HEK293 (cell line): Measurements from ENCODE around the gene HOXC11.

ENCODE experiments used
- BCL11B ChIP-seq: fragments of 450-650 bp; formaldehyde crosslinking; IDR thresholded peaks from 2 replicates; pipeline ENCODE4 v1.5.1; 2016; ENCODE audit warnings: low read depth, missing biosample characterization, missing genetic modification characterization
- HIC1 ChIP-seq: fragments of 450-650 bp; formaldehyde crosslinking; IDR thresholded peaks from 2 replicates; pipeline ENCODE4 v1.5.1; 2016; ENCODE audit warnings: missing biosample characterization, missing genetic modification characterization
- KLF10 ChIP-seq: fragments of 450-650 bp; IDR thresholded peaks from 2 replicates; pipeline ENCODE4 v1.5.1; 2018; ENCODE audit warnings: missing biosample characterization, mild to moderate bottlenecking, missing genetic modification characterization
- MZF1 ChIP-seq: fragments of 450-650 bp; formaldehyde crosslinking; IDR thresholded peaks from 2 replicates; pipeline ENCODE4 v1.5.1; 2017; ENCODE audit warnings: missing biosample characterization, missing genetic modification characterization, borderline replicate concordance
- OSR2 ChIP-seq: fragments of 450-650 bp; formaldehyde crosslinking; IDR thresholded peaks from 2 replicates; pipeline ENCODE4 v1.5.1; 2016; ENCODE audit warnings: missing biosample characterization, missing genetic modification characterization
- PRDM1 ChIP-seq: fragments of 450-650 bp; formaldehyde crosslinking; IDR thresholded peaks from 2 replicates; pipeline ENCODE4; 2016; ENCODE audit warnings: missing biosample characterization, missing genetic modification characterization
- SALL2 ChIP-seq: fragments of 450-650 bp; formaldehyde crosslinking; IDR thresholded peaks from 2 replicates; pipeline ENCODE4 v1.5.0; 2017; ENCODE audit warnings: missing biosample characterization, mild to moderate bottlenecking, missing genetic modification characterization, borderline replicate concordance
- YY1 ChIP-seq: fragments of 450-650 bp; formaldehyde crosslinking; IDR thresholded peaks from 2 replicates; pipeline ENCODE4 v1.5.1; 2018; ENCODE audit warnings: missing biosample characterization, missing genetic modification characterization
- YY2 ChIP-seq: fragments of 450-650 bp; formaldehyde crosslinking; IDR thresholded peaks from 2 replicates; pipeline ENCODE4 v1.5.1; 2016; ENCODE audit warnings: missing biosample characterization, missing genetic modification characterization
- ZBTB17 ChIP-seq: fragments of 450-650 bp; formaldehyde crosslinking; IDR thresholded peaks from 2 replicates; pipeline ENCODE4 v1.5.1; 2016; ENCODE audit warnings: missing biosample characterization, missing genetic modification characterization
- ZBTB21 ChIP-seq: fragments of 450-650 bp; formaldehyde crosslinking; IDR thresholded peaks from 2 replicates; pipeline ENCODE4 v1.5.1; 2017; ENCODE audit warnings: missing biosample characterization, missing genetic modification characterization
- ZBTB8A ChIP-seq: fragments of 450-650 bp; formaldehyde crosslinking; IDR thresholded peaks from 2 replicates; pipeline ENCODE4 v1.5.1; 2016; ENCODE audit warnings: missing biosample characterization, missing genetic modification characterization
- ZFP37 ChIP-seq: fragments of 450-650 bp; formaldehyde crosslinking; IDR thresholded peaks from 2 replicates; pipeline ENCODE4 v1.5.1; 2016; ENCODE audit warnings: missing biosample characterization, missing genetic modification characterization
- ZFP69B ChIP-seq: fragments of 450-650 bp; formaldehyde crosslinking; IDR thresholded peaks from 2 replicates; pipeline ENCODE4 v1.5.1; 2016; ENCODE audit warnings: missing biosample characterization, missing genetic modification characterization
- ZIC2 ChIP-seq: fragments of 450-650 bp; formaldehyde crosslinking; IDR thresholded peaks from 2 replicates; pipeline ENCODE4 v1.5.1; 2016; ENCODE audit warnings: missing biosample characterization, missing genetic modification characterization
- ZNF114 ChIP-seq: fragments of 450-650 bp; formaldehyde crosslinking; IDR thresholded peaks from 2 replicates; pipeline ENCODE4 v1.5.0; 2017; ENCODE audit warnings: missing biosample characterization, missing genetic modification characterization
- ZNF121 ChIP-seq: fragments of 450-650 bp; formaldehyde crosslinking; IDR thresholded peaks from 2 replicates; pipeline ENCODE4 v1.5.1; 2016; ENCODE audit warnings: missing biosample characterization, missing genetic modification characterization
- ZNF140 ChIP-seq: fragments of 450-650 bp; formaldehyde crosslinking; IDR thresholded peaks from 2 replicates; pipeline ENCODE4 v1.5.1; 2016; ENCODE audit warnings: missing biosample characterization, missing genetic modification characterization
- ZNF248 ChIP-seq: fragments of 450-650 bp; formaldehyde crosslinking; IDR thresholded peaks from 2 replicates; pipeline ENCODE4 v1.5.1; 2017; ENCODE audit warnings: missing biosample characterization, missing genetic modification characterization
- ZNF341 ChIP-seq: fragments of 450-650 bp; formaldehyde crosslinking; IDR thresholded peaks from 2 replicates; pipeline ENCODE4; 2016; ENCODE audit warnings: low read depth, missing biosample characterization, missing genetic modification characterization
- ZNF433 ChIP-seq: fragments of 450-650 bp; formaldehyde crosslinking; IDR thresholded peaks from 2 replicates; pipeline ENCODE4 v1.5.1; 2016; ENCODE audit warnings: missing biosample characterization, missing genetic modification characterization, low read depth
- ZNF449 ChIP-seq: fragments of 450-650 bp; formaldehyde crosslinking; IDR thresholded peaks from 2 replicates; pipeline ENCODE4 v1.5.1; 2017; ENCODE audit warnings: missing biosample characterization, mild to moderate bottlenecking, missing genetic modification characterization, moderate library complexity
- ZNF501 ChIP-seq: fragments of 450-650 bp; formaldehyde crosslinking; IDR thresholded peaks from 2 replicates; pipeline ENCODE4 v1.5.1; 2016; ENCODE audit warnings: missing biosample characterization, missing genetic modification characterization
- ZNF549 ChIP-seq: fragments of 450-650 bp; IDR thresholded peaks from 2 replicates; pipeline ENCODE4 v1.5.1; 2018; ENCODE audit warnings: missing biosample characterization, missing genetic modification characterization, mild to moderate bottlenecking, inconsistent platforms, moderate library complexity
- ZNF558 ChIP-seq: fragments of 450-650 bp; formaldehyde crosslinking; IDR thresholded peaks from 2 replicates; pipeline ENCODE4 v1.5.1; 2016; ENCODE audit warnings: missing biosample characterization, missing genetic modification characterization
- ZNF600 ChIP-seq: fragments of 450-650 bp; formaldehyde crosslinking; IDR thresholded peaks from 2 replicates; pipeline ENCODE4 v1.5.1; 2016; ENCODE audit warnings: missing biosample characterization, missing genetic modification characterization
- ZNF704 ChIP-seq: fragments of 450-650 bp; formaldehyde crosslinking; IDR thresholded peaks from 2 replicates; pipeline ENCODE4 v1.5.1; 2016; ENCODE audit warnings: missing biosample characterization, missing genetic modification characterization
- ZNF776 ChIP-seq: fragments of 450-650 bp; formaldehyde crosslinking; IDR thresholded peaks from 2 replicates; pipeline ENCODE4 v1.5.0; 2017; ENCODE audit warnings: missing biosample characterization, missing genetic modification characterization, borderline replicate concordance
- ZXDB ChIP-seq: fragments of 450-650 bp; formaldehyde crosslinking; IDR thresholded peaks from 2 replicates; pipeline ENCODE4 v1.5.1; 2016; ENCODE audit warnings: missing biosample characterization, missing genetic modification characterization
- TF ChIP-seq, protein P1 (sequence below): fragments of 450-650 bp; IDR thresholded peaks from 2 replicates; pipeline ENCODE4 v1.5.1; 2018; ENCODE audit warnings: missing biosample characterization, missing genetic modification characterization
- TF ChIP-seq, protein P2 (sequence below): fragments of 450-650 bp; formaldehyde crosslinking; IDR thresholded peaks from 2 replicates; pipeline ENCODE4 v1.5.1; 2016; ENCODE audit warnings: missing biosample characterization, missing genetic modification characterization
- TF ChIP-seq, protein P3 (sequence below): fragments of 450-650 bp; formaldehyde crosslinking; IDR thresholded peaks from 2 replicates; pipeline ENCODE4 v1.5.1; 2016; ENCODE audit warnings: missing biosample characterization, missing genetic modification characterization

The HOXC11 gene

GRCh38 chr12:54021432-54022013, 48.6 kb downstream of the HOXC11 start (continued):
- TF ChIP-seq MZF1 (tag by site-specific recombination) (no peak), YY1 (no peak), ZNF776 (tag by site-specific recombination) (no peak), ZNF449 (tag by site-specific recombination) (no peak), ZBTB8A (tag by site-specific recombination) (0 out of 2 replicates have a peak, but pooled peaks have one; percentile 38), SALL2 (tag by site-specific recombination) (no peak), ZXDB (tag by site-specific recombination) (peak; percentile 21; the same call in 1 of the 2 replicates), ZBTB21 (tag by site-specific recombination) (no peak), ZNF248 (tag by site-specific recombination) (no peak), ZNF114 (tag by site-specific recombination) (no peak), ZNF549 (no peak), BCL11B (tag by site-specific recombination) (no peak), ZFP37 (tag by site-specific recombination) (no peak), PRDM1 (tag by site-specific recombination) (peak; percentile 36; the same call in 1 of the 2 replicates), OSR2 (tag by site-specific recombination) (no peak), ZBTB17 (0 out of 2 replicates have a peak, but pooled peaks have one; percentile 18), ZNF121 (tag by site-specific recombination) (no peak), ZNF600 (tag by site-specific recombination) (peak; percentile 39; the same call in 1 of the 2 replicates), ZNF704 (no peak), ZNF433 (tag by site-specific recombination) (no peak), ZNF140 (tag by site-specific recombination) (no peak), ZNF501 (tag by site-specific recombination) (no peak), YY2 (tag by site-specific recombination) (no peak), ZFP69B (tag by site-specific recombination) (no peak), HIC1 (tag by site-specific recombination) (peak; percentile 35; the same call in 1 of the 2 replicates), ZNF341 (tag by site-specific recombination) (peak; percentile 97), ZIC2 (tag by site-specific recombination) (no peak), ZNF558 (tag by site-specific recombination) (no peak), KLF10 (no peak)
- TF ChIP-seq, protein P1, sequence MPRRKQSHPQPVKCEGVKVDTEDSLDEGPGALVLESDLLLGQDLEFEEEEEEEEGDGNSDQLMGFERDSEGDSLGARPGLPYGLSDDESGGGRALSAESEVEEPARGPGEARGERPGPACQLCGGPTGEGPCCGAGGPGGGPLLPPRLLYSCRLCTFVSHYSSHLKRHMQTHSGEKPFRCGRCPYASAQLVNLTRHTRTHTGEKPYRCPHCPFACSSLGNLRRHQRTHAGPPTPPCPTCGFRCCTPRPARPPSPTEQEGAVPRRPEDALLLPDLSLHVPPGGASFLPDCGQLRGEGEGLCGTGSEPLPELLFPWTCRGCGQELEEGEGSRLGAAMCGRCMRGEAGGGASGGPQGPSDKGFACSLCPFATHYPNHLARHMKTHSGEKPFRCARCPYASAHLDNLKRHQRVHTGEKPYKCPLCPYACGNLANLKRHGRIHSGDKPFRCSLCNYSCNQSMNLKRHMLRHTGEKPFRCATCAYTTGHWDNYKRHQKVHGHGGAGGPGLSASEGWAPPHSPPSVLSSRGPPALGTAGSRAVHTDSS (tag by site-specific recombination) = no peak
- TF ChIP-seq, protein P2, sequence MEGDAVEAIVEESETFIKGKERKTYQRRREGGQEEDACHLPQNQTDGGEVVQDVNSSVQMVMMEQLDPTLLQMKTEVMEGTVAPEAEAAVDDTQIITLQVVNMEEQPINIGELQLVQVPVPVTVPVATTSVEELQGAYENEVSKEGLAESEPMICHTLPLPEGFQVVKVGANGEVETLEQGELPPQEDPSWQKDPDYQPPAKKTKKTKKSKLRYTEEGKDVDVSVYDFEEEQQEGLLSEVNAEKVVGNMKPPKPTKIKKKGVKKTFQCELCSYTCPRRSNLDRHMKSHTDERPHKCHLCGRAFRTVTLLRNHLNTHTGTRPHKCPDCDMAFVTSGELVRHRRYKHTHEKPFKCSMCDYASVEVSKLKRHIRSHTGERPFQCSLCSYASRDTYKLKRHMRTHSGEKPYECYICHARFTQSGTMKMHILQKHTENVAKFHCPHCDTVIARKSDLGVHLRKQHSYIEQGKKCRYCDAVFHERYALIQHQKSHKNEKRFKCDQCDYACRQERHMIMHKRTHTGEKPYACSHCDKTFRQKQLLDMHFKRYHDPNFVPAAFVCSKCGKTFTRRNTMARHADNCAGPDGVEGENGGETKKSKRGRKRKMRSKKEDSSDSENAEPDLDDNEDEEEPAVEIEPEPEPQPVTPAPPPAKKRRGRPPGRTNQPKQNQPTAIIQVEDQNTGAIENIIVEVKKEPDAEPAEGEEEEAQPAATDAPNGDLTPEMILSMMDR (tag by site-specific recombination) = peak; percentile 69; the same call in 1 of the 2 replicates
- TF ChIP-seq, protein P3, sequence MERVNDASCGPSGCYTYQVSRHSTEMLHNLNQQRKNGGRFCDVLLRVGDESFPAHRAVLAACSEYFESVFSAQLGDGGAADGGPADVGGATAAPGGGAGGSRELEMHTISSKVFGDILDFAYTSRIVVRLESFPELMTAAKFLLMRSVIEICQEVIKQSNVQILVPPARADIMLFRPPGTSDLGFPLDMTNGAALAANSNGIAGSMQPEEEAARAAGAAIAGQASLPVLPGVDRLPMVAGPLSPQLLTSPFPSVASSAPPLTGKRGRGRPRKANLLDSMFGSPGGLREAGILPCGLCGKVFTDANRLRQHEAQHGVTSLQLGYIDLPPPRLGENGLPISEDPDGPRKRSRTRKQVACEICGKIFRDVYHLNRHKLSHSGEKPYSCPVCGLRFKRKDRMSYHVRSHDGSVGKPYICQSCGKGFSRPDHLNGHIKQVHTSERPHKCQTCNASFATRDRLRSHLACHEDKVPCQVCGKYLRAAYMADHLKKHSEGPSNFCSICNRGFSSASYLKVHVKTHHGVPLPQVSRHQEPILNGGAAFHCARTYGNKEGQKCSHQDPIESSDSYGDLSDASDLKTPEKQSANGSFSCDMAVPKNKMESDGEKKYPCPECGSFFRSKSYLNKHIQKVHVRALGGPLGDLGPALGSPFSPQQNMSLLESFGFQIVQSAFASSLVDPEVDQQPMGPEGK (tag by site-specific recombination) = no peak
